Osteoblast (primary cell): ENCODE results near the gene PTHLH. TPM values are rescaled to one million over a fixed set of nuclear protein-coding genes. Genes with fewer than 3 reads are reported as not detected.

Source experiments
- DNase-seq: peaks from one replicate; pipeline ENCODE4 v3.0.0; 2011; ENCODE audit warnings: low spot score, mixed read lengths; ENCODE audit not compliant: insufficient read length; ENCODE audit errors: missing footprints
- H2AFZ ChIP-seq: 2 replicates; pipeline ENCODE4 v1.6.0; 2011; ENCODE audit warnings: mild to moderate bottlenecking, low read length
- H3K27ac ChIP-seq: 2 replicates; pipeline ENCODE4 v1.5.1; 2011; ENCODE audit warnings: mild to moderate bottlenecking, low read depth, low read length, moderate library complexity
- H3K27me3 ChIP-seq: 2 replicates; pipeline ENCODE4 v1.6.0; 2012; ENCODE audit warnings: mild to moderate bottlenecking, control low read depth, inconsistent platforms, low read length, moderate library complexity; ENCODE audit not compliant: insufficient read depth
- H3K36me3 ChIP-seq: 2 replicates; pipeline ENCODE4 v1.5.1; 2011; ENCODE audit warnings: mild to moderate bottlenecking, low read length, control low read depth, moderate library complexity; ENCODE audit not compliant: insufficient read depth
- H3K4me1 ChIP-seq: 2 replicates; pipeline ENCODE4 v1.5.1; 2011; ENCODE audit warnings: mild to moderate bottlenecking, low read length, control low read depth, moderate library complexity; ENCODE audit not compliant: insufficient read depth
- H3K4me2 ChIP-seq: 2 replicates; pipeline ENCODE4 v1.6.0; 2011; ENCODE audit warnings: mild to moderate bottlenecking, low read length; ENCODE audit not compliant: insufficient read depth
- H3K4me3 ChIP-seq: fragments of 200-600 bp; sonication (generic); 3 replicates; pipeline ENCODE4 v1.5.1; 2012; ENCODE audit warnings: mild to moderate bottlenecking, low read length, inconsistent platforms; ENCODE audit not compliant: insufficient read depth
- H3K79me2 ChIP-seq: 2 replicates; pipeline ENCODE4 v1.6.0; 2012; ENCODE audit warnings: mild to moderate bottlenecking, low read length, control low read depth, inconsistent platforms; ENCODE audit not compliant: insufficient read depth
- H3K9me3 ChIP-seq: 2 replicates; pipeline ENCODE4 v1.5.1; 2011; ENCODE audit warnings: low read depth, low read length, control low read depth
- H4K20me1 ChIP-seq: 2 replicates; pipeline ENCODE4 v1.6.0; 2012; ENCODE audit warnings: mild to moderate bottlenecking, low read length, control low read depth; ENCODE audit not compliant: insufficient read depth
- CTCF ChIP-seq: IDR thresholded peaks from 2 replicates; pipeline ENCODE4 v1.5.1; 2011; ENCODE audit warnings: mild to moderate bottlenecking, low read depth, low read length, moderate library complexity; ENCODE audit errors: extremely low read depth
- total RNA-seq: library from RNA; depleted of rRNA; stranded (reverse); fragments of >200 nt; gene quantifications from 2 replicates; pipeline ENCODE4 v1.2.3, GENCODE V29; 2012

The PTHLH gene
- total RNA-seq, 1 donor, result 2.2 TPM

GRCh38 chr12:27951898-27952297 is 20.6 kb downstream of the PTHLH start:
- Histone ChIP-seq H3K4me1 (no peaks in the 10 kb centered on the region), H4K20me1 (no peaks in the 10 kb centered on the region), H3K4me3 (no peak overlapping the region), H3K36me3 (no peaks in the 10 kb centered on the region), H3K79me2 (no peaks in the 10 kb centered on the region), H3K9me3 (no peaks in the 10 kb centered on the region), H2AFZ (no peak overlapping the region), H3K4me2 (no peak overlapping the region), H3K27me3 (no peaks in the 10 kb centered on the region), H3K27ac (no peak overlapping the region)
- no peak for DNase-seq
- TF ChIP-seq CTCF, result no peak

- no peak overlapping the region for H3K4me3 ChIP-seq
Measured at GRCh38 chr12:27946421-27946820, 26.1 kb downstream of the PTHLH start.

DNA sequence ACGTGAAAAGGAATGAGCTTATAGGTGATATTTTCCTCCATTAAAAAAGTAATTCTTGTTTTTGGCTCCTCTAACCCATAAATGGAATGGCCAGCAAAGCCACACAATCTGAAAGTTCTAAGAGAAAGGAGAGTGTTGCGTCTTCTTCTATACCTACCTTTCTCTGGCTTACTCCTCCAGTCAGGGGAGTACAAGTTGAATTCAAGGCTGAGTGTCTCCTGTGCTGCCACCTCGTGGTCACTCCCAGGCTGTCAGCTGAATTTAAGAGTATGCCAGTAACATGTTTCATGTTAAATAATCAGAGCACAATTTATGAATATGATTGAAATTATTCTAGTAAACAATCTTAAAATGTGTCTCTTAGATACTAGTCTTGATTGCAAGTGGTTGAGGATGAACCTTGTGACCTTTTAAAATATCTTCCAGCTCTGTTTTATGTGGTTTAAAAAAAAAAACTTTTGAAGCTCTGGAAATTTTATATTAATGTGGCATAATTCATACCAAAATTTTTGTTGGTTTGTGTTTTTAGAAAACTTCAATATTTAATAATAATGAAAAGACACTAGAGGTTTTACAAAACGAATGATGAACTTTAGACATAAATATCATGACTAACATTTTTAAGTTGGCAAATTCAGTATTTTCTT is 31.7 kb downstream of the PTHLH start:
- DNase-seq, result peak; percentile 83
- Histone ChIP-seq H3K4me1 (no peaks in the 10 kb centered on the region), H3K9me3 (no peaks in the 10 kb centered on the region), H3K27ac (no peak overlapping the region), H4K20me1 (no peaks in the 10 kb centered on the region), H3K36me3 (no peaks in the 10 kb centered on the region), H3K4me2 (peak overlapping the region; percentile 19), H2AFZ (no peak overlapping the region), H3K79me2 (no peaks in the 10 kb centered on the region), H3K4me3 (no peak overlapping the region), H3K27me3 (no peaks in the 10 kb centered on the region)
- TF ChIP-seq CTCF, result peak; percentile 92

More at GRCh38 chr12:27946421-27946820, 26.1 kb downstream of the PTHLH start:
- no peak for DNase-seq
- Histone ChIP-seq H3K4me2 (no peak overlapping the region), H3K79me2 (no peaks in the 10 kb centered on the region), H3K36me3 (no peaks in the 10 kb centered on the region), H3K4me1 (no peaks in the 10 kb centered on the region), H3K27me3 (no peaks in the 10 kb centered on the region), H2AFZ (no peak overlapping the region), H3K27ac (no peak overlapping the region), H4K20me1 (no peaks in the 10 kb centered on the region), H3K9me3 (no peaks in the 10 kb centered on the region)
- no peak for TF ChIP-seq CTCF

- Histone ChIP-seq H3K4me2 (no peak overlapping the region), H3K27me3 (no peaks in the 10 kb centered on the region), H3K4me3 (no peak overlapping the region), H3K79me2 (no peaks in the 10 kb centered on the region), H3K9me3 (no peaks in the 10 kb centered on the region), H4K20me1 (no peaks in the 10 kb centered on the region), H3K4me1 (no peaks in the 10 kb centered on the region), H2AFZ (no peak overlapping the region), H3K27ac (no peak overlapping the region), H3K36me3 (no peaks in the 10 kb centered on the region)
- DNase-seq, result no peak
- no peak for TF ChIP-seq CTCF
Measured at GRCh38 chr12:27940245-27940644, 32.3 kb downstream of the PTHLH start.
